H1 (cell line): ENCODE measurements around the gene AATK. TPM values are rescaled to one million over a fixed set of nuclear protein-coding genes. Genes with fewer than 3 reads are reported as not detected.
A peak's percentile ranks its signal among the peaks of the same experiment; 100 is the strongest.

Source experiments
- ASH2L ChIP-seq: fragments of 200-600, 300-600 bp; sonication (generic); IDR thresholded peaks from one replicate; pipeline ENCODE4 v1.7.1; 2017; ENCODE audit warnings: low read length
- FOSL1 ChIP-seq: IDR thresholded peaks from 2 replicates; pipeline ENCODE4 v1.6.1; 2011; ENCODE audit warnings: mild to moderate bottlenecking, low read depth, low read length, moderate library complexity; ENCODE audit not compliant: insufficient read depth
- JUN ChIP-seq: IDR thresholded peaks from 2 replicates; pipeline ENCODE4 v1.6.1; 2011; ENCODE audit warnings: low read depth, mild to moderate bottlenecking, improper control_type of control experiment, low read length
- POLR2AphosphoS5 ChIP-seq: IDR thresholded peaks from 2 replicates; pipeline ENCODE4 v1.6.1; 2011; ENCODE audit warnings: low read depth, low read length
- RAD21 ChIP-seq, 2 experiments: IDR thresholded peaks in 1 of 2; conservative IDR thresholded peaks in 1 of 2; 2 replicates each; pipeline ENCODE4 v1.6.1; 2011; ENCODE audit warnings: low read depth in 2 of 2, low read length in 2 of 2, improper control_type of control experiment in 1 of 2, inconsistent platforms in 1 of 2, mild to moderate bottlenecking in 1 of 2, moderate library complexity in 1 of 2
- RBBP5 ChIP-seq: IDR thresholded peaks from 2 replicates; pipeline ENCODE4 v1.7.1; 2012; ENCODE audit warnings: low read depth, mild to moderate bottlenecking, inconsistent platforms, low read length, moderate library complexity, borderline replicate concordance
- polyA plus RNA-seq, 7 experiments: library from polyadenylated mRNA; depleted of rRNA in 3 of 7; stranded (reverse) in 5 of 7; unstranded in 2 of 7; fragments of >200 nt in 5 of 7; fragments of 200-250 nt in 2 of 7; gene quantifications; 1 replicate in 5 of 7; 2 replicates in 1 of 7; 4 replicates in 1 of 7; pipeline versions ENCODE4 v1.2.1 to v1.2.3, GENCODE V29; 2011 to 2013; ENCODE audit warnings: missing spikeins in 2 of 7, mixed read lengths in 2 of 7
- total RNA-seq: library from RNA; stranded (reverse); fragmentation: NEBNext Ultra II Directional; extraction: Animal tissue kit (Norgen Biotek cat#: 25700); gene quantifications from 2 replicates; pipeline ENCODE4 v1.2.1, GENCODE V29; 2021

The AATK gene
- total and polyA plus RNA-seq, 2 of the 8 experiments (the other 6 are each of a cell fraction or from before 2014, with no cell fraction given) = 1.7 to 3.5 TPM

DNA sequence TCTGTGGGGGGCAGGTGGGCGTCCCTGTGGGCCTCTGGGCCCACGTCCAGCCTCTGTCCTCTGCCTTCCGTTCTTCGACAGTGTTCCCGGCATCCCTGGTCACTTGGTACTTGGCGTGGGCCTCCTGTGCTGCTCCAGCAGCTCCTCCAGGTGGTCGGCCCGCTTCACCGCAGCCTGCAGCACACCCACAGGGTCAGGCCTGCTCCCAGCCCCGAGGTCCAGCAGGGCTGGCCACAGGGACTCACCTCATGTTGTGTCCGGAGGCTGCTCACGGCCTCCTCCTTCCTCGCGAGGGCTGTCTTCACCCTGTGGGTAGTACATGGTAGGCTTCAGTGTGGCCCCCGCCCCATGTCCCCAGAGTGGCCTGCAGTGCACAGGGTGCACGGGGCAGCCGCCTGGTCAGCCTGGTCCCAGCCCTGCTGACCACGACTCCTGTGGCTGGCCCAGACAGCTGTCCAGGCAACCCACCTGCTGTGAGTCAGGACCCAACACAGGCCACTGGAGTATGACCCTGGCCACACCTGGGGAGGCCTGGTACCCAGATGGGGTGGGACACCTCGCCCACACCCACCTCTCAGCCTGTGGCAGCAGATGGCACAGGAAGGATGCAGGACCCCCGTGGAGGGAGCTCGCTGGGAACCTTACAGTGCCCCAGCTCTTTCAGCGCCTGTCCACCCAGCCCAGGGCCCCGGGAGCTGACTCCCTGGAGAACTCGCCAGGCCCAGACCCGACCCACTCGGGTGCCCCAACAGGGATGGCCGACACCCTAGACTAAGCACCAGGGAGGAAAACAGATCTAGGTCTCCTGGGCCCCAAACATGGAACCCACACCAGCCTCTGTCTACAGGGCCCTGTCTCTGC is 23.9 kb upstream of the AATK start (continued):
- TF ChIP-seq FOSL1 = no peak
- no peak for TF ChIP-seq ASH2L
- no peak for TF ChIP-seq POLR2AphosphoS5
- peak; percentile 64 to 75 for TF ChIP-seq RAD21 (IDR thresholded peaks at IDR 0.05 in 1 of 2, conservative IDR thresholded peaks at IDR 0.05 in 1 of 2; ENCODE audit: low read depth in 2 of 2, low read length in 2 of 2)
- no peak for TF ChIP-seq JUN
- TF ChIP-seq RBBP5 = no peak
